IPS-NIHi7 (cell line): ENCODE data around the gene WWP2.

Experiments
- DNase-seq: peaks from one replicate; pipeline ENCODE4 v3.0.0; 2012; ENCODE audit warnings: mixed read lengths; ENCODE audit errors: extremely low spot score

WWP2 gene

DNA sequence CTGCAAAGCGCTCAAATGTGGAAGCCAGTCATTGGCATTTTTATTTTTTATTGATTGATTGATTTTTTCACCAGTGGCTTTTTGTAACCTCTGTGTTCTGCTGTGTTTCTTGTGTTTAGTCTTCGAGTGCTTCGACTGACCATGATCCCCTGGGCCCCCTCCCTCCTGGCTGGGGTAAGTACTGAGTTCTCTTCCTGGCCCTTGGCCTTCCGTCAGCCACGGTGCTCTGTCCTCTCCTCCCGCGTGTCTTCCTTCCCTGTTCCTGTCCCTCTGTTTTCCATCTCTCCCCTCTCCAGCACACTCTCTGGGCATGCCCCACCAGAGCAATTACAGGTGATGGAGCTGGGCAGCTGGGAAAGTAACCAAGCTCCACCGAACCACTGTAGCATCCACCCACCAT lies 163.2 kb downstream of the WWP2 start:
- no peak for DNase-seq

- DNase-seq: no peak
Observed at GRCh38 chr16:69926241-69926640, 164.1 kb downstream of the WWP2 start.

DNA sequence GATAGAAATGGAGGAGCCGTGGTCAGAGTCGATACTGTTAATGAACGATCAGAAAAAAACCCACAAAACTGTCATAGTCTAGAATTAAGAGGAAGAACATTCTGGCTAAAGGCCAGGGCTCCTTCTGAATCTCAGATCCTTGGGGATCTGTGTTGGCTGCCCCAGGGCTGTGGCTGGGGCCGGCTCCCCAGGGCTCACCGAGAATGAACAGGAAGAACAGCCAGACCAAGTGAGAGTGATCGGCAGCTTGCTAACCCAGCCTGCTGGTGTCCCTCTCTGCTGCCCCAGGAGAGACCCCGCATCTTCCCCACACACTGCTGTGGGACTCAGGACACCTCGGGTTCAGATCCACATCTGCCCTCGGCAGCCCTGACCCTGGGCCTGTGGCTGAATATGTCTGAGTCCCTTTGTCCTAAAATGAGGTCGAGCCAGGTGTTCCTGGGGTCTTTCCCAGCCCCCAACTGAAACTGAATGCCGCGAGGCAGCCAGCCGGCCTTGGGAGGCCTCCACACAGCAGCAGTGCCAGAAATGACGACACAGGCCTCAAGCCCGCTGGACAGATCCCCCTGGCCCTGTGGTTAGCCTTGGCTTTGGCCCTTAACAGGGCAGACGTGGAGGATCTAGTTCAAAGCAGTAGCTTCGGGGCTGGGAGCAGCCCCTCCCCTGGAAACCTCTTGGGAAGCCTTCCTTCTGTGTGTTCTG lies 165.1 kb downstream of the WWP2 start:
- DNase-seq: peak; percentile 37

DNA sequence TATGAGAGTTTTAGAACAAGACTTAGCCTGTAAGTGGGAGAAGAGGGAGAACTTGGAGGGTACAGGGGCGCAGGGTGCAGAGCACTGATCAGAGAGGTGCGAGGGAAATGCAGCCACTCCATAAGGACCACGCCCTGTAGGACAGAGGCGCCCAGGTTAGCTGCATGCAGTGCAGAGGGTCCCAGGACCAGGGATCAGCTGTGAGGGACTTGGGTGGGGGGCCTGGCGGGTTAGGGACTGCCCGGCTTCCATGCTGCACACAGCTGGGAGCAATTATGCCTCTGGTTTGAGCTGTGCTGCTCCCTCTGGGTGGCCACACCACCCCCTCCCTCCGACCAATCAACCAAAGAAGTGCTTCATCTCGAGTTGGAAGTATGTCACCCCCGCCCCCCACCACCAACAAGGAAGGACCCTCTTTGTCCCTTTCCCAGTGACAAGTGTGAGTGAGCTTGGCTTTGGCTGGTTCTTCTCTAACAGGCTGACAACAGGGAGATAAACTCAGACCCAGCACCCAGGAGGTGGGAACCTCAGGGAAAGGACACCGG lies 166.8 kb downstream of the WWP2 start:
- DNase-seq: no peak

GRCh38 chr16:69929480-69929879 lies 167.3 kb downstream of the WWP2 start:
- no peak for DNase-seq

DNA sequence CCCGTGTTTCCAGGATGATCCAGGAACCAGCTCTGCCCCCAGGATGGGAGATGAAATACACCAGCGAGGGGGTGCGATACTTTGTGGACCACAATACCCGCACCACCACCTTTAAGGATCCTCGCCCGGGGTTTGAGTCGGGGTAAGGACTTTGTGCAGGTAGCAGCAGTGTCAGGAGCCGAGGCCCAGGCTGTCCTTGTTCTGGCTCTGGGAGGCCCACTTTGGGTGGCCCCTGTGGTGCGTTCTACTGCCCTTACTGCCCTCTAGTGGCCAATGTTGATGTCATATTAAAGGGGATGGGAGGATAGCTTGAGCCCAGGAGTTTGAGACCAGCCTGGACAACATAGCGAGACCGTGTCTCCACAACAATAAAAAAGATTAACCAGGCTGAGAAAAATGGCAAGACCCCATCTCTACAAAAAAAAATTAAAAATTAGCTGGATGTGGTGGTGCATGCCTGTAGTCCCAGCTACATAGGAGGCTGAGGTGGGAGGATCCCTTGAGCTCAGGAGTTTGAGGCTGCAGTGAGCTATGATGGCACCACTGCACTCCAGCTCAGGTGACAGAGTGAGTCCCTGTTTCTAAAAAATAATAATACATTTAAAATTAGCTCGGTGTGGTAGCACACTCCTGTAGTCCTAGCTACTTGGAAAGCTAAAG lies 168.1 kb downstream of the WWP2 start:
- peak; percentile 91 for DNase-seq

GRCh38 chr16:69931631-69932030 lies 169.5 kb downstream of the WWP2 start:
- DNase-seq: no peak

DNA sequence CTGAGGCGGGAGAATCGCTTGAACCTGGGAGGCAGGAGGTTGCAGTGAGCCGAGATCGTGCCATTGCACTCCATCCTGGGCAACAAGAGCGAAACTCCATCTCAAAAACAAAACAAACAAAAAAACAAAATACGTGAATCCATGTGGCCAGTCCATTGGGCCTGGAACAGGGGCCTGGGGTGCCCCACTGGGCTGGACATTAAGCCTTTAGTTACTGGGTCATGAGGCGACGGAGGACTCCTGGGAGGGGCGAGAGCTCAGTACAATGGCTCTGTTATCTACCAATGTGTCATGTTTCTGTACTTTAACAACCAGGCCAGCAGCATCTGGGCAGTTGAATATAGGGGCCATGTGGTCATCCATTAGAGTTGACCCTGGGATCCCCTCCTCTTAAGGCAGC lies 170.1 kb downstream of the WWP2 start:
- DNase-seq: no peak

- no peak for DNase-seq
Observed at GRCh38 chr16:69932691-69933392, 170.7 kb downstream of the WWP2 start.

- DNase-seq: no peak
Observed at GRCh38 chr16:69934044-69934443, 171.9 kb downstream of the WWP2 start.

GRCh38 chr16:69934751-69935150 lies 172.6 kb downstream of the WWP2 start:
- no peak for DNase-seq

- no peak for DNase-seq
Observed at GRCh38 chr16:69935278-69935711, 173.2 kb downstream of the WWP2 start.

DNA sequence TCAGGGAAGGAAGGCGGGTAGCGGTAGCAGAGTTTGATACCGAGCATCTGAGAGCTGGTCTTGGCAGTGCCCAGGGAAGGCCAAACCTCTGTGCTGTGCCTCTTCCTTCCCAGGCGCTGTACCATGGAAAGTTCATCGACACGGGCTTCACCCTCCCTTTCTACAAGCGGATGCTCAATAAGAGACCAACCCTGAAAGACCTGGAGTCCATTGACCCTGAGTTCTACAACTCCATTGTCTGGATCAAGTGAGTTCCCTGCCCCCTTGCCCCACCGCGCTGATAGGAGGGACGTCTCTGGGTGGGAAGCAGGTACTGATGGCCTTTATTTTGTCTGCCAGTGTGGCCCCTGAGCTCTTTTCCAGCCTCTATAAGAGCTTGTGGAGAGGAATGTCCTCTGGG lies 173.6 kb downstream of the WWP2 start:
- DNase-seq: no peak

- no peak for DNase-seq
Observed at GRCh38 chr16:69936252-69936651, 174.1 kb downstream of the WWP2 start.

- DNase-seq: no peak
Observed at GRCh38 chr16:69936751-69937211, 174.6 kb downstream of the WWP2 start.

DNA sequence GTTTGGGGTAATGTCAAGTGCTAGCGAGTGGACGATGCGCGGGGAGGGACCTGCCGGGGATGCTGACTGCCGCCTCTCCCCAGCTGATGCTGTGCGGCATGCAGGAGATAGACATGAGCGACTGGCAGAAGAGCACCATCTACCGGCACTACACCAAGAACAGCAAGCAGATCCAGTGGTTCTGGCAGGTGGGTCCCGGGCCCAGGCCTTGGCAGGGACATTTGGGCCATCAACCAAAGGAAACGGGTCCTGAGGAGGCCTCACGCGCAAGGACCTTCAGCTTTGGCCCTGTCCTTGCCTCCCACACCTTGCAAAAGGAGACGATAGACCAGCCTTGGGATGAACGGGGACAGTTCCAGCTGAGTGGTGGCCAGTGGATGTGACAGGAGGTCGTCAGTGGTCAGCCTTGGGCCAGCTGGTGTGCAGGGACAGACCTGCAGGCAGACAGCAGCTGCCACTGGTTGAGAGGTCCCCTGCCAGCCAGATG lies 175.4 kb downstream of the WWP2 start:
- peak; percentile 60 for DNase-seq

- peak; percentile 35 for DNase-seq
Observed at GRCh38 chr16:69938981-69939820, 177.1 kb downstream of the WWP2 start.

DNA sequence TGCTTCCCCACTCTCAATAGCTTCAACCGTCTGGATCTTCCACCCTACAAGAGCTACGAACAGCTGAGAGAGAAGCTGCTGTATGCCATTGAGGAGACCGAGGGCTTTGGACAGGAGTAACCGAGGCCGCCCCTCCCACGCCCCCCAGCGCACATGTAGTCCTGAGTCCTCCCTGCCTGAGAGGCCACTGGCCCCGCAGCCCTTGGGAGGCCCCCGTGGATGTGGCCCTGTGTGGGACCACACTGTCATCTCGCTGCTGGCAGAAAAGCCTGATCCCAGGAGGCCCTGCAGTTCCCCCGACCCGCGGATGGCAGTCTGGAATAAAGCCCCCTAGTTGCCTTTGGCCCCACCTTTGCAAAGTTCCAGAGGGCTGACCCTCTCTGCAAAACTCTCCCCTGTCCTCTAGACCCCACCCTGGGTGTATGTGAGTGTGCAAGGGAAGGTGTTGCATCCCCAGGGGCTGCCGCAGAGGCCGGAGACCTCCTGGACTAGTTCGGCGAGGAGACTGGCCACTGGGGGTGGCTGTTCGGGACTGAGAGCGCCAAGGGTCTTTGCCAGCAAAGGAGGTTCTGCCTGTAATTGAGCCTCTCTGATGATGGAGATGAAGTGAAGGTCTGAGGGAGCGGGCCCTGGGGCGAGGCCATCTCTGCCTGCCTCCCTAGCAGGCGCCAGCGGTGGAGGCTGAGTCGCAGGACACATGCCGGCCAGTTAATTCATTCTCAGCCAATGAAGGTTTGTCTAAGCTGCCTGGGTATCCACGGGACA lies 177.9 kb downstream of the WWP2 start:
- no peak for DNase-seq

GRCh38 chr16:69940676-69941075 lies 178.5 kb downstream of the WWP2 start:
- no peak for DNase-seq

- no peak for DNase-seq
Observed at GRCh38 chr16:69941251-69942098, 179.3 kb downstream of the WWP2 start.
